Fibroblast of pulmonary artery (primary cell): ENCODE results near the gene MAP4K3.

Experiments used
- DNase-seq: peaks from one replicate; pipeline ENCODE4 v3.0.0-alpha.2; 2010; ENCODE audit warnings: low read depth
- H3K4me3 ChIP-seq: replicated peaks from 2 replicates; pipeline ENCODE4 v1.5.1; 2011; ENCODE audit warnings: low read depth, mild to moderate bottlenecking, control low read depth, low read length, moderate library complexity
- TF ChIP-seq, protein P1 (sequence below): IDR thresholded peaks from 2 replicates; pipeline ENCODE4 v1.5.1; 2011; ENCODE audit warnings: mild to moderate bottlenecking, control low read depth, low read length, inconsistent platforms; ENCODE audit errors: missing control alignments

Gene MAP4K3

DNA sequence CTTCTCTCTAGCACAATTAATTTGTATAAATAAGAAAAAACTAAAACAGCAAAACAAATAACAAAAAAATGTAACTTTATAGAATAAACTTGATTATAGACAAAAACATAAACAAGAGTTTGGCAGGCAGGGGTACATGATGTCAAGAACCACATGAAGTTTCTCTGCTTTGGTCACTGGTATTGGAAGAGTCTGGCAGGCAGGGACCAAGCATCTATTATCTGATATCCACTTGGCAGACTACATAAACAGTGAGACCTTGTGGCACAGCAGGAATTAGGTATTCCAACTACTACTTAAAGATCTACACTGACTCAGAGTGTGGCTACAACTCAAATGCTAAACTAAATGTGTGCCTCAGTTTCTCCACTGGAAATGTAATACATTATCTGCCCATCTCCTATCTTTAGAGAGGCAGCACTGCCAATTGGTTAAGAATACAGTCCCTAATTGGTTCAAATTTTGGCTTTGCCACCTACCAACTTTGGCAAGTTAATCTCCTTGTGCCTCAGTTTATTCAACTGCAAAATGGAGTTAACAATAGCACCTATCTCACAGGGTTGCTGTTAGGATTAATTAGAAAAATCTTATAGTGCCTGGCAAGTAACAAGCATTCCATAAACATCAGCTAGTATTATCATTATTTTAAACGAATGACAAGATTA, 2.7 kb downstream of the MAP4K3 start:
- no peak for DNase-seq
- TF ChIP-seq, protein P1, sequence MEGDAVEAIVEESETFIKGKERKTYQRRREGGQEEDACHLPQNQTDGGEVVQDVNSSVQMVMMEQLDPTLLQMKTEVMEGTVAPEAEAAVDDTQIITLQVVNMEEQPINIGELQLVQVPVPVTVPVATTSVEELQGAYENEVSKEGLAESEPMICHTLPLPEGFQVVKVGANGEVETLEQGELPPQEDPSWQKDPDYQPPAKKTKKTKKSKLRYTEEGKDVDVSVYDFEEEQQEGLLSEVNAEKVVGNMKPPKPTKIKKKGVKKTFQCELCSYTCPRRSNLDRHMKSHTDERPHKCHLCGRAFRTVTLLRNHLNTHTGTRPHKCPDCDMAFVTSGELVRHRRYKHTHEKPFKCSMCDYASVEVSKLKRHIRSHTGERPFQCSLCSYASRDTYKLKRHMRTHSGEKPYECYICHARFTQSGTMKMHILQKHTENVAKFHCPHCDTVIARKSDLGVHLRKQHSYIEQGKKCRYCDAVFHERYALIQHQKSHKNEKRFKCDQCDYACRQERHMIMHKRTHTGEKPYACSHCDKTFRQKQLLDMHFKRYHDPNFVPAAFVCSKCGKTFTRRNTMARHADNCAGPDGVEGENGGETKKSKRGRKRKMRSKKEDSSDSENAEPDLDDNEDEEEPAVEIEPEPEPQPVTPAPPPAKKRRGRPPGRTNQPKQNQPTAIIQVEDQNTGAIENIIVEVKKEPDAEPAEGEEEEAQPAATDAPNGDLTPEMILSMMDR: no peak
- H3K4me3 ChIP-seq: peak overlapping the region; percentile 93

DNA sequence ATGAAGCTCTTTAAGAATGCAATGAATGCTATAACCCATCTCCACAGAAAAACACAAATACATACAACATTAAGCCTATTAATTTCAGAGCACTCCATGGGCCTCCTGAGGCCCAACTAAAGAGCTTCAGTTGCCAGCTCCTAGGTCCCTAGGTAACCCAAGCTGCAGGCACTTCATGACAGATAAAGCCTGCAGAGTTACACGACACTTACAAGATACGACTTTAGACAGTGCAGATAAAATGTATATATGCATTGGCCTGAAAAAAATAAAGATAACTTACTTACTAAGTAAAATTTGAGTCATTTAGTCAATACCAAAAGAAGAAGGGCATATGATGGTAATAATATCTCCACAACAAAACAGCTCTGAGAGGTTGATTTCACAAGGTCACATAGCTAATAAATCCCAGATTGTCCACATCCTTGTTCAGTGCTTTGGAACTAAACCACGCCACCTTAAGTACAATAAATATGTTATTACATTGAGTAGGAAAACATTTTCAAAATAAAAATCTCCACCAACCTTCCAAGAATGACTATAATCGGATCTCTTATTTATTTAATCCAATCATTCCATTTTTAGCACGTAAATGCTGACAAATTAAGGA, 3.4 kb downstream of the MAP4K3 start:
- DNase-seq: no peak
- H3K4me3 ChIP-seq: peak overlapping the region; percentile 93
- TF ChIP-seq, protein P1: no peak

DNA sequence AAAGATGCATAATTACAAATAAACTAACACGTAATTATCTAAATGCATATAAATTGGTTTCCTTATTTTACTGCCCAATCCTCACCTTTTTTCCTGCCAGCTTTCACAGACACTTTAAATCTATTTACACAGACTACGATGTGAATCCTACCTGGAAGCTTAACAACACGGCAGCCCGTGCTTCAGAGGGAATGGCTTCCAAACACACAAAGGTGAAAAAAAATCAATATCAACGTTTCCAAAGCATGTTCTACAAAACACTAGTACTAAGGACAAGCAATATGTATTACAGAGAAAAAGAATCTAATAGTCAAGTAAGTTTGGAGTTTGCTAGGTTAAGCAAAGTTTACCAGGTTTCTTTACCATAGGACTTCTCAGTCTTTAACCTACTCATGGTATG, 4.4 kb downstream of the MAP4K3 start:
- TF ChIP-seq, protein P1: no peak
- no peak for DNase-seq
- no peak overlapping the region for H3K4me3 ChIP-seq

DNA sequence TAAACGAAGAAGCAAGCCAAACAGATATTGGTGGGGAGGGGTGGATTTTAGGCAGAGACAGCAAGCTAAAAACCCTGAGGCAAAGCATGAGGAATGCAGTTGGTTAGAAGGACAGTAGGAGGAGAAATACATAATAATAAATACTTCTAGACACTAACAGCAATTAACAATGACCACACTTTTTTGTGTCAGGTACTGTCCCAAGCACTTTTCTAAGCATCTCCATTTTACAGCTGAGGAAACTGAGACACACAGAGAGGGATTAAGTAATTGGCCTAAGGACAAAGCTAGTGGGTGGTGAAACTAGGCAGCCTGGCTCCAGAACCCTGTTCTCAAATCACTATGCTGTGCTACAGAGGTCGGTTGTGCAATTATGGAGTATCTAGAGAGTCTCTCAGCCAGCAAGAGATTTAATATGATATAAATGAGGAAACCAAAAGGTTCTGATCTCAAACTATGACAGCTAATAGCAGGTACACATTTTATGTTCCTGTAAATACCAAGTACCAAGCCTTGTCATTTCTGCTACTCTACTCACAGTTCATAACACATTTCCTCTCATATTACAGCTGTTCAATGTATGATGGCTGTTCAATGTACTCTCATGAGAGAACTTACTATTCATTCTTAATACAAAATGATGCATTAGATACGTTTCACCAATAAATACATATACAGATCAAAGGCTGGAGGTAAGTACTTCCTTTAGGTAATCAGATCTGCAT, 5.3 kb downstream of the MAP4K3 start:
- TF ChIP-seq, protein P1: no peak
- no peak overlapping the region for H3K4me3 ChIP-seq
- peak; percentile 67 for DNase-seq

DNA sequence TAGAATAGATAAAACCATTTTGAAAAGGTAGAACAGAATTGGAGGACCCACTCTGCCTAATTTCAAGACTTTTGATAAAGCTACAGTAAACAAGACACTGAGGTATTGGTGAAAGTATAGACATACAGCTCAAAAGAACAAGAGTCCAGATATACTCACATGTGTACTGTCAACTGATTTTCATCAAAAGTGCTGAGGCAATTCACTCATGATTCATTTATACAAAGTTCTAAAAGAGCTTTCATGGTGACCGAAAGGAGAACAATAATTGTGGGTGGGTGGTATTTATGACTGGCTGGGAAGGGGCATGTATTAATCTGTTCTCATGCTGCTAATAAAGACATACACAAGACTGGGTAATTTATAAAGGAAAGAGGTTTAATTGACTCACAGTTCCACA, 7.3 kb downstream of the MAP4K3 start:
- H3K4me3 ChIP-seq: no peak overlapping the region
- no peak for DNase-seq

DNA sequence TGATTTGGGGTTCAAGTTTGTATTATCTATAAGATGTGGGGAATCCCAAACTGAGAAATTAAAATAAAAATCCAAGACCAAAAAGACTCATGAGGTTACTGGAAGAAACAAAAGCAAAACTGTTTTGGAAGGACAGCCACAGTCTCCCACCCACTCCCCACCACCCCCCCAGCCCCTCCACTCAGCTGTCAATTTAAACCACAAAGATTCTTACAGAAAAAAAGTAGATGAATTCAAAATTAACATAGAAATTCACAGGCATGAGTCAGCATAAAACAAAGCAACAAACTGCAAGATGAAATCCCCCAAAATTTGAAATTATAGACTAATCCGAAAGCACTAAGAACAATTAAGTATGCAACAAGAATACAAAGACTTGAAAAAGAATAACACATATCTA, 12.1 kb downstream of the MAP4K3 start:
- no peak for DNase-seq
- TF ChIP-seq, protein P1: no peak
- H3K4me3 ChIP-seq: no peak overlapping the region

More for the DNA sequence above, 7.3 kb downstream of the MAP4K3 start:
- TF ChIP-seq, protein P1: no peak
